Natural killer cell (primary cell): ENCODE results near the gene ZGPAT. TPM values are rescaled to one million over a fixed set of nuclear protein-coding genes. Genes with fewer than 3 reads are reported as not detected.
A peak's percentile ranks its signal among the peaks of the same experiment; 100 is the strongest.
"Not testable (repeated sequence)": the region's sequence is repeated elsewhere in the genome, so short reads cannot be mapped to it uniquely, and the experiment has no call there.

Experiments used
- ATAC-seq, 3 donors: fragments of 150-1000 bp in 2 of 3; fragments of 200-7000 bp in 1 of 3; cut with Tn5 transposase; 1 replicate in 1 of 3; 2 replicates in 2 of 3; pipeline ENCODE4 v1.10.0; 2021; ENCODE audit warnings: mild to moderate bottlenecking in 2 of 3, moderate library complexity in 2 of 3
- DNase-seq, 2 donors: peaks; one replicate each; pipeline versions ENCODE4 v3.0.0 to v3.0.0-alpha.2; 2013 to 2021; ENCODE audit warnings: mixed read lengths in 1 of 2
- H3K27ac ChIP-seq: one replicate; pipeline ENCODE4 v1.5.1; 2013; ENCODE audit warnings: mild to moderate bottlenecking, low read length
- H3K27me3 ChIP-seq: one replicate; pipeline ENCODE4 v1.6.1; 2013; ENCODE audit warnings: low read length; ENCODE audit not compliant: control insufficient read depth, insufficient read depth
- H3K36me3 ChIP-seq: one replicate; pipeline ENCODE4 v1.6.1; 2013; ENCODE audit warnings: low read length; ENCODE audit not compliant: control insufficient read depth, insufficient read depth
- H3K4me1 ChIP-seq: one replicate; pipeline ENCODE4 v1.6.1; 2013; ENCODE audit warnings: low read length; ENCODE audit not compliant: control insufficient read depth, insufficient read depth
- H3K4me3 ChIP-seq: one replicate; pipeline ENCODE4 v1.5.1; 2013; ENCODE audit warnings: low read length
- H3K9me3 ChIP-seq: one replicate; pipeline ENCODE4 v1.6.1; 2013; ENCODE audit warnings: low read length; ENCODE audit not compliant: control insufficient read depth, insufficient read depth
- H3K27ac Mint-ChIP-seq, 2 donors: one replicate each; pipeline ENCODE4 v1.8.0; 2022; ENCODE audit warnings: mild to moderate bottlenecking in 2 of 2, mixed read lengths in 2 of 2, moderate library complexity in 1 of 2
- H3K27me3 Mint-ChIP-seq, 2 donors: one replicate each; pipeline ENCODE4 v1.8.0; 2022; ENCODE audit warnings: low read depth in 2 of 2, mixed read lengths in 2 of 2
- H3K36me3 Mint-ChIP-seq: one replicate; pipeline ENCODE4 v1.8.0; 2022; ENCODE audit warnings: mixed read lengths
- H3K4me1 Mint-ChIP-seq, 2 donors: one replicate each; pipeline ENCODE4 v1.8.0; 2022; ENCODE audit warnings: mixed read lengths in 2 of 2
- H3K4me3 Mint-ChIP-seq: one replicate; pipeline ENCODE4 v1.8.0; 2022; ENCODE audit warnings: mild to moderate bottlenecking, moderate library complexity, mixed read lengths
- H3K9me3 Mint-ChIP-seq, 2 donors: one replicate each; pipeline ENCODE4 v1.8.0; 2022; ENCODE audit warnings: mixed read lengths in 2 of 2
- CTCF ChIP-seq: fragments of 200-600 bp; IDR thresholded peaks from one replicate; pipeline ENCODE4 v1.8.0; 2022; ENCODE audit warnings: antibody characterized with exemption
- WGBS: methylation state at CpG from one replicate; pipeline ENCODE4 v1.1.7; 2013; ENCODE audit warnings: missing lambda C conversion rate; ENCODE audit not compliant: insufficient coverage; 5-methylcytosine and 5-hydroxymethylcytosine counted together
- intact Hi-C: fragments of 100-400 bp; cut with micrococcal nuclease; formaldehyde crosslinking; loops from one replicate; pipeline ENCODE4 v1.14.2; 2022
- total RNA-seq, 4 donors: library from RNA; stranded (reverse); fragments of 120-200 nt in 1 of 4; gene quantifications; one replicate each; pipeline versions ENCODE4 v1.2.3 to v1.2.4, GENCODE V29; 2013 to 2022

Gene ZGPAT, protein sequence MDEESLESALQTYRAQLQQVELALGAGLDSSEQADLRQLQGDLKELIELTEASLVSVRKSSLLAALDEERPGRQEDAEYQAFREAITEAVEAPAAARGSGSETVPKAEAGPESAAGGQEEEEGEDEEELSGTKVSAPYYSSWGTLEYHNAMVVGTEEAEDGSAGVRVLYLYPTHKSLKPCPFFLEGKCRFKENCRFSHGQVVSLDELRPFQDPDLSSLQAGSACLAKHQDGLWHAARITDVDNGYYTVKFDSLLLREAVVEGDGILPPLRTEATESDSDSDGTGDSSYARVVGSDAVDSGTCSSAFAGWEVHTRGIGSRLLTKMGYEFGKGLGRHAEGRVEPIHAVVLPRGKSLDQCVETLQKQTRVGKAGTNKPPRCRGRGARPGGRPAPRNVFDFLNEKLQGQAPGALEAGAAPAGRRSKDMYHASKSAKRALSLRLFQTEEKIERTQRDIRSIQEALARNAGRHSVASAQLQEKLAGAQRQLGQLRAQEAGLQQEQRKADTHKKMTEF
- 10 to 100 TPM; 39.3 to 47.7 (median 46.1) TPM for total RNA-seq
- 27.6 TPM for total RNA-seq (2013)

GRCh38 chr20:63707558-63708300, at the start of gene ZGPAT, which contains the start of gene ARFRP1:
TSS of gene ZGPAT (plus strand) at chr20:63708039. CDS start at chr20:63708581, 542 bp downstream.
TSS of gene ARFRP1 (minus strand) at chr20:63707976. CDS start at chr20:63707091, 885 bp downstream.
- peak; percentile 84 to 93 for DNase-seq
- Histone ChIP-seq H3K9me3 (no peaks in the 10 kb centered on the region), H3K36me3 (peaks cover 34% of the 10 kb centered on the region), H3K4me1 (peaks cover 29% of the 10 kb centered on the region), H3K27me3 (no peaks in the 10 kb centered on the region), H3K4me3 (peak within 1 kb of the TSS; percentile 43), H3K27ac (peak within 1 kb of the TSS; percentile 78)
- intact Hi-C loops = loop anchor here (1.0 to 5.0 kb wide), 3 partner anchors 35 to 158 kb away; partner anchors contain the start of gene TPD52L2
- peak within 1 kb of the TSS; percentile 84 for H3K4me3 Mint-ChIP-seq
- H3K9me3 Mint-ChIP-seq = no peaks in the 10 kb centered on the region
- peaks cover 7% of the 10 kb centered on the region for H3K36me3 Mint-ChIP-seq
- under 1% methylated on average over 98 of the region's 98 CpGs for WGBS
- no peak for TF ChIP-seq CTCF
- H3K27ac Mint-ChIP-seq = peak within 1 kb of the TSS; percentile 83 to 87
- ATAC-seq = peak; percentile 85 to 92 (median 88)
- H3K27me3 Mint-ChIP-seq = no peaks in the 10 kb centered on the region
- peaks cover 37 to 42% of the 10 kb centered on the region in 2 donors for H3K4me1 Mint-ChIP-seq

- Histone ChIP-seq H3K9me3 (no peaks in the 10 kb centered on the region), H3K27ac (peak overlapping the region; percentile 61), H3K36me3 (peaks cover 5% of the 10 kb centered on the region), H3K27me3 (peaks cover 12% of the 10 kb centered on the region), H3K4me1 (peaks cover 31% of the 10 kb centered on the region), H3K4me3 (peak overlapping the region; percentile 76)
- ATAC-seq (peak in 1 of 3 donors; percentile 15), DNase-seq (no peak)
- intact Hi-C loops = loop anchor here (1.0 to 5.0 kb wide), 2 partner anchors 121 to 207 kb away; partner anchors contain the start of genes PTK6 and TPD52L2
- 4% methylated on average over 25 of the region's 25 CpGs for WGBS
- Mint-ChIP-seq H3K27ac (peak overlapping the region; percentile 92 to 95), H3K9me3 (no peaks in the 10 kb centered on the region), H3K4me3 (peak overlapping the region; percentile 97), H3K4me1 (peaks cover 22 to 29% of the 10 kb centered on the region in 2 donors), H3K36me3 (no peaks in the 10 kb centered on the region), H3K27me3 (peaks cover 0 to 6% of the 10 kb centered on the region in 2 donors)
- TF ChIP-seq CTCF = no peak
Measured at GRCh38 chr20:63658749-63659187, 49.1 kb upstream of the ZGPAT start.

GRCh38 chr20:63659370-63659769, 48.5 kb upstream of the ZGPAT start:
- peaks cover 25% of the 10 kb centered on the region for H3K4me1 ChIP-seq
- no peaks in the 10 kb centered on the region for H3K36me3 Mint-ChIP-seq
- H3K27ac Mint-ChIP-seq = no peak overlapping the region
- H3K4me3 Mint-ChIP-seq = peak overlapping the region; percentile 97
- WGBS = 87% methylated on average over 13 of the region's 13 CpGs
- peaks cover 7% of the 10 kb centered on the region for H3K27me3 ChIP-seq
- peaks cover 22 to 24% of the 10 kb centered on the region in 2 donors for H3K4me1 Mint-ChIP-seq
- TF ChIP-seq CTCF = no peak
- H3K9me3 Mint-ChIP-seq = no peaks in the 10 kb centered on the region
- no peaks in the 10 kb centered on the region for H3K9me3 ChIP-seq
- intact Hi-C loops = loop anchor here (5.0 kb wide), 1 partner anchor 122 kb away; the partner anchor contains the start of gene PTK6
- H3K27ac ChIP-seq = no peak overlapping the region
- H3K27me3 Mint-ChIP-seq = peaks cover 0 to 3% of the 10 kb centered on the region in 2 donors
- ATAC-seq = no peak
- no peak overlapping the region for H3K4me3 ChIP-seq
- peaks cover 5% of the 10 kb centered on the region for H3K36me3 ChIP-seq
- DNase-seq = no peak

DNA sequence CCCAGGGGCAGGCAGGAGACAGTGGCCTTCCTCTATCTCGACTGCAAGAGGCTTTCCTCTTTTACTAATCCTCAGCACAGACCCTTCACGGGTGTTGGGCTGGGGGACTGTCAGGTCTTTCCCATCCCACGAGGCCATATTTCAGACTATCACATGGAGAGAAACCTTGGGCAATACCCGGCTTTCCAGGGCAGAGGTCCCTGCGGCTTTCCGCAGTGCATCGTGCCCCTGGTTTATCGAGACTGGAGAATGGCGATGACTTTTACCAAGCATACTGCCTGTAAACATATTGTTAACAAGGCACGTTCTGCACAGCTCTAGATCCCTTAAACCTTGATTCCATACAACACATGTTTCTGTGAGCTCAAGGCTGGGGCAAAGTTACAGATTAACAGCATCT, 47.7 kb upstream of the ZGPAT start:
- H3K27ac Mint-ChIP-seq, H3K36me3 ChIP-seq, H3K36me3 Mint-ChIP-seq, DNase-seq, intact Hi-C loops, ATAC-seq, H3K9me3 Mint-ChIP-seq, H3K27ac ChIP-seq, H3K27me3 Mint-ChIP-seq, H3K9me3 ChIP-seq, H3K27me3 ChIP-seq, H3K4me3 ChIP-seq: not testable (repeated sequence)
- H3K4me1 ChIP-seq = peaks cover 20% of the 10 kb centered on the region
- peak overlapping the region; percentile 21 for H3K4me3 Mint-ChIP-seq
- H3K4me1 Mint-ChIP-seq = peaks cover 22 to 24% of the 10 kb centered on the region in 2 donors
- 96% methylated on average over 10 of the region's 10 CpGs for WGBS
